Fibroblast of skin of right biceps (primary cell): ENCODE results near the gene GALE.
"Not testable (repeated sequence)": the region's sequence is repeated elsewhere in the genome, so short reads cannot be mapped to it uniquely, and the experiment has no call there.

Experiments
- DNase-seq: peaks from one replicate; pipeline ENCODE4 v3.0.0-alpha.2; 2013

Gene GALE

GRCh38 chr1:23791516-23792047 is 9.0 kb downstream of the GALE start:
- DNase-seq, result no peak

GRCh38 chr1:23790696-23791515 is 9.6 kb downstream of the GALE start, which contains the start of gene LYPLA2:
LYPLA2 (plus strand) TSS chr1:23791145; CDS start chr1:23792683, 1,538 bp downstream.
- peak; percentile 91 for DNase-seq

GRCh38 chr1:23788695-23789094 is 11.9 kb downstream of the GALE start:
- DNase-seq, result no peak

GRCh38 chr1:23787701-23788100 is 12.9 kb downstream of the GALE start:
- no peak for DNase-seq

DNA sequence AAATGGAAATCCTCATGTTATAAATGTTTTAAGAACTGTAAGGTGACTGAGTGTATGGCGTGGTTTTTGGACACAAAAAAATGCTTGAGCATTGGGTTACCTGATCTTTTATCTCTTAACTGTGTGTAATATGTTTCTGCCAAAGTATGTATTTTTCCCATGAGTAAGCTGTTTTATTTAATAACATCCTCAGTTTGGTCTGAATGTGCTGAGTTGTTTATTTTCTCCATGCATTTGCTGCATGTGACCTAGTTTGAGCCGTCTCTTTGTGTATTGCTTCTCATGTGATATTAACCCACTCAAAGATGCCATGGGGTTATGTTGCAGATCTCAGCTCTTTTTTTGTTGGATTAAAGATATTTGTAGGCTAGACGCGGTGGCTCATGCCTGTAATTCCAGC is 15.7 kb downstream of the GALE start:
- no peak for DNase-seq

- not testable (repeated sequence) for DNase-seq
These were observed 17.4 kb downstream of the GALE start for GRCh38 chr1:23783141-23783540.

DNA sequence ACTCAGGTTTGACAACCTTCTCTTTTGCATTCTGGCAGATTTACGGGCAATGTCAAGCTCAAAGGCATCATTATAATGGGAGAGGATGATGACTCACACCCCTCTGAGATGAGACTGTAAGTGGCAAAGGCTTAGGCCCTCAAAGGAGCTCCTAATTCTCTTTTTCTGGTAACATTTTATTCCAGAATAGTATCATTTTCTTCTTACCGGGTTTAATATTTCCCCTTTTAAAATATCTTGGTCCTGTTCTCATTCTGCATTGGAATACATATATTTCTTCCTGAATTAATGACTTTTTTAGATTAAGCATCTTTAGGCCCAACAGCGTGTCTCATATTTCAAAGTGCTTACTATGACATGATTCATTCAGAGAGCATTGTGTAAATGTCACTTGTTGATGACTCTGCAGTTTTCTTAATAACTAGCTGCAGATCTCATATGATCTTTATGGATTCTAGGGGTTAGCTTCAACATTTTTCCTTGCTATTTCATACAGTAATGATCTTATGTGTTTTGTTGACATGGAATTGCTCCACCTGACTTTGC is 20.7 kb downstream of the GALE start:
- peak; percentile 73 for DNase-seq

DNA sequence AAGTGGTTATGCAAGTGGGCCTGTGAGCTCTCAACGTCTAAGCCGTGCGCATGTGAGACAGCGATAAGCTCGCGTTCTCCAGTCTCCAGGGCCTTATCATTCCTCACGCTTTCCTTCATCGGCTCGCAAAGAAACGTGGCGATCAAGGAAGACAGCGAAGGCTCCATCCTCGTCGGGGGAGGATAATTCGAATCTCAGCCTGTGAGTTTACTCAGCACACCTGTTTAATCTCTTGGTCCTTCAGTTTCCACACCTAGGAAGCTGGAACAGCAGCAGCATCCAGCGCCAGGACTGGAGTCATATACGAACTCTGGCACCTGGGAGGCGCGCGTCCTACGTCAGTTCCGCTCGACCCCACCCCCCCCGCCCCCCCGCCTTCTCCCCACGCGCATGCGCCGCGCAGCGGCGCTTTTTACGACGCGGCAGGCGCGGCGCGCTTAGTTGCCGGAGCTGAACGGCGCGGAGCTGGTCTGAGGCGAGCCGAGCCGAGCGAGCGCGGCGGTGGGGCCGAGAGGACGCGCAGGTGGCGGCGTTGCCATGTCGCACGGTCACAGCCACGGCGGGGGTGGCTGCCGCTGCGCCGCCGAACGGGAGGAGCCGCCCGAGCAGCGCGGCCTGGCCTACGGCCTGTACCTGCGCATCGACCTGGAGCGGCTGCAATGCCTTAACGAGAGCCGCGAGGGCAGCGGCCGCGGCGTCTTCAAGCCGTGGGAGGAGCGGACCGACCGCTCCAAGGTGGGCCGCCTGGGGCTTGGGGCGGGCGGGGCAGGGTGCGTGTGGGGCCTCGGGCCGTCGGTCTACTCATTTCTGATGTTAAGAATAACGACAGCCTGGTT is 22.4 kb downstream of the GALE start, which contains the start of gene PITHD1:
Gene PITHD1 (plus strand): TSS at position 440 of the 836 bp plus-strand sequence. CDS start 98 bp downstream, at position 538.
- DNase-seq, result peak; percentile 83

GRCh38 chr1:23776217-23776616 is 24.3 kb downstream of the GALE start:
- no peak for DNase-seq

DNA sequence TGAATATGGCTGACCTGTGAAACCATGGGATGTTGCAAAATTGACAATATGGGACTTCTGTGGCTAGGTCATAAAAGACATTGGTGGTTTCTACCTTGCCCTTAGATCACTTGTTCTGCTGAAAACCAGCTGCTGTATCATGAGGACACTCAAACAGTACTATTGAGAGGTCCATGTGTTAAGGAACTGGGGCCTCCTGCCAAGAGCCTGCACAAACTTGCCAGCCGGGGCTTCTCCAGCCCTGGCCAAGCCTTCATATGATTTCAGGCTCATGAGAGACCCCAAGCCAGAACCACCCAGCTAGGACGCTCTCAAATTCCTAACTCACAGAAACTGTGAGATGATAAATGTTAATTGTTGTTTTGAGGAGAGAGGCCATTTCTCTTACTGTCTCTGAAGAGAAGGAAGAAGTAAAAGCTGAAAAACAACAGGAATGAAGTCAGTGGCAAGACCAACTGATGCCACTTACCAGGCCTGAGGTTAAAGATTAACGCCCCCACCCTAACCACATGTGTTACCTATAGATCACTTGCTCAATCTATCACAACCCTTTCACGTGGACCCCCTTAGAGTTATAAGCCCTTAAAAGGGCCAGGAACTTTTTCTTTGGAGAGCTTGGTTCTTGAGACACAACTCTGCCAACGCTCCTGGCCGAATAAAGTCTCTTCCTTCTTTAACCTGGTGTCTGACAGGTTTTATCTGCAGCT is 26.2 kb downstream of the GALE start:
- DNase-seq, result no peak

DNA sequence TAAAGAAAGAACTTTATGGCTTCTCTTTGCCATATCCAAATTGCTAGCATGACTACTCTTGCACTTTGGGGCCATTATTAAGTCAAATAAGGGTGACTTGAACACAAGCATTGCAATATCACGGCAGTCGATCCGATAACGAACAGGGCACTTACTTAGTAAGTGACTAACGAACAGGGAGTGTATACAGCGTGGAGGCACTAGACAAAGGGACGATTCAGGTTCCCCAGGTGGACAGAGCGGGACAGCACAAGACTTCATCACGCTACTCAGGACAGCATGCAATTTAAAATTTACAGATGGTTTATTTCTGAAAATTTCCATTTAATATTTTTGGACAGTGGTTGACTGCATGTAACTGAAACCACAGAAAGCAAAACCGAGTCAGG is 27.7 kb downstream of the GALE start:
- no peak for DNase-seq

DNA sequence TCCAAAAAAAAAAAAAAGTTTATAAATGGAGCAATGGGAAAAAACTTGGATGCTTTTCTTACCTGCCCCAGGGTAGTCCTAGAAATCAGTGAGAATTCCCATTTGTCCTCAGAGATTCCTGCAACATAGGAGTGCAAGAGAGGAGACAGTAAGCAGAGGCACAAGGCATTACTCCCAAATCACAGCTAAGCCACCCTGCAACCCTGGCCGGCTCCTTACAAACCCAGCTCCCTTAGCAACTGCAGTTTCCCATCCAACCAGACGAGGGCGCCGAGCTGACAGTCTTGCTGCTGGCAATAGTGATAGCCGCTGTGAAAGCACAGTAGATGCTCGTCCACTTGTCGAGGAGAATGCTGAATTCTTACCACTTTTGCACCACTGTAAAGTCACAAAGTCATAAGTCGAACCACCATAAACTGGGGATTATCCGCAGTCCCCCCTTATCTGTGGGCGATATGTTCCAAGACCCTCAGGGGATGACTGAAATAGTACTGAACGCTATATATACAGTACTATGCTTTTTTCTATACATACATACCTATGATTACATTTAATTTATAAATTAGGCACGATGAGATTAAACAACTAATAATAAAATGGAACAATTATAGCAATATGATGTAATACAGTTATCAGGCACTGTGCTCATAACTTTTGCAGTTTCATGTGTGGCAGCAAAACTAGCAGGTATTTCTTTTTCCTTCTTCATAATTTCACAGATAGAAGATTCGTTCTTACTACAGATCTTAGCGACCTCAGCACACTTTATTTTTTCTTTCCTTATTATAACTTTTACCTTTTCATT is 28.3 kb downstream of the GALE start:
- peak; percentile 71 for DNase-seq

DNA sequence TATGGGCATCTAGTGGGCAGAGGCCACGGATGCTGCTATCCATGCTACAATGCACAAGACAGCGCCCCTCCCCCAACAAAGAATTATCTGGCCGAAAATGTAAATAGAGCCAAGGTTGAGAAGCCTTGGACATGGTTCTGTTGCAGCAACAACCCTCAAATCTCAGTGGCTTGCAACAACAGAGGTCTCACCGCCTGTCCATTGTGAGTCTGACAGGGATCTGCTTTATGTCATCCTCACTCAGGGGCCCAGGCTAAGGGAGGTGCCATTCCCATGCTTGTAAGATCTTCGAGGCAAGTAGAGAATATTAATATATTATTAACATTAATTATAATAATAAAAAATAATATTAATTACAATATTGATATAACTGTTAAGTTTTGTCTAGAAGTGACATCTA is 31.8 kb downstream of the GALE start:
- no peak for DNase-seq

DNA sequence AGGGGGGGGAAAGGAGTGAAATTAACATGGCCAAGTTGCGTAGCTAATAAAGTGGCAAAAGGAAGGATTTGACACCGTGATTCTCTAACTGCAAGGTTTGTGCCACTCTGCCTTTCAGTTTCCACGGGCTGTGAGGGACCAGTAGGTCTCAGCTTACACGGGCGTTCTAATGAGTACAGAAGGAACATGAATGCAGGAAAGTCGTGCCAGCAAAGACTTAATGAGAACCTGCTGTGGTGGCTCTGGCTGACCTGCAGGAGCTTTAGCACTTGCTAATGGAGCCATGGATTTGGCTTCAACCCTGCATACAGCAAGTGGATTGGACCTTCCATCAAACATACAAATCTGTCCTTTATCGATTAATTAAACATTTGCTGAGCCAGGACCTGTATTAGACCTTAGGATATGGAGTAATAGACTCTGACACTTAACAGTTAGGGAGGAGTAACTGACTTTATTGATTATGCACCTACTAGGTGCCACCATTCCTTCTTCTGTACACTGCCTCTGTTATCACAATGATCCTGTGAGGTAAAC is 37.4 kb downstream of the GALE start:
- no peak for DNase-seq

DNA sequence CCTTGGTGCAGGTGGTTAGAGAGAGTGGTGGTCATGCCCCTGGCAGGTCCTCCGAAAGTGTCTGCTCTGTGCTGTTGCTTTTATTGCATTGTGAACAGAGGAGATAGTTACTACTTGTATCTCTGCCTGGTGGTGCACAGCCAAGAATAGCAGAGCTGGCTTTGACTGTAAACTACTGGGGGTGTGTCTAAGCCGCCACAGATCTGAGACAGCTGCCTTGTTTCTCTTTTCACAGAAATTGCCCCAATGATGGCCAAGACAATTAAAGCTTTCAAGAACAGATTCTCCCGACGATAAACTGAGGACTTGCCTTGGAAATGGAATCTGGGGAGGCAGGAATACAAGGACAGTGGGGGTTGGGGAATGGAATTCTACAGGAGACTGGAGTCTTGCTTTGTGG is 41.3 kb downstream of the GALE start:
- DNase-seq, result no peak

DNA sequence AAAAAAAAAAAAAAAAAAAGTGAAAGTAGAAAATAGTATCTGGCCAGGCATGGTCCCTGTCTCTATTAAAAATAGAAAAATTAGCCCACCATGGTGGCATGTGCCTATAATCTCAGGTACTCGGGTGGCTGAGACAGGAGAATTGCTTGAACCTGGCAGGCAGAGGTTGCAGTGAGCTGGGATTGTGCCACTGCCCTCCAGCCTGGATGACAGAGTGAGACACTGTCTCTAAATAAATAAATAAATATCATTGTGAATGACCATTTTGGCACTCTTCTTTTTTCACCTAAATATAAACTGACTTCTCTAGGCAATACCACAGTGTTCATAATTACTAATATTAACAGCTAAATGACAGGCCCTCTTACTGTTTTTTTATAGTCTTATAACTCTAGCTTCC is 42.7 kb downstream of the GALE start:
- no peak for DNase-seq

GRCh38 chr1:23756676-23757075 is 43.9 kb downstream of the GALE start:
- no peak for DNase-seq

- no peak for DNase-seq
These were observed 47.6 kb downstream of the GALE start for GRCh38 chr1:23752909-23753308.

- DNase-seq, result no peak
These were observed 48.7 kb downstream of the GALE start for GRCh38 chr1:23751815-23752200.

- DNase-seq, result peak; percentile 57
These were observed 49.3 kb downstream of the GALE start for GRCh38 chr1:23751050-23751814.

GRCh38 chr1:23748016-23748415 is 52.5 kb downstream of the GALE start:
- no peak for DNase-seq
